ENCODE measurements around the gene DBH. TPM values are rescaled to one million over a fixed set of nuclear protein-coding genes. Genes with fewer than 3 reads are reported as not detected.

DBH gene
- under 1 TPM in 2 of 4 donors, not detected in 2; 0.13 to 0.30 TPM for polyA plus RNA-seq
- long read RNA-seq, donor 1, result 0 reads
- long read RNA-seq, donor 2, result 0 reads
- long read RNA-seq, donor 3, result 0 reads
- long read RNA-seq, donor 4, result 0 reads
- long read RNA-seq, donor 5, result 0 reads
- long read RNA-seq, donor 6, result 0 reads
- long read RNA-seq, donor 7, result 0 reads
- long read RNA-seq, donor 8, result 0 reads
- long read RNA-seq, donor 9, result 0 reads
- long read RNA-seq, donor 10, result 0 reads

- H3K4me1 ChIP-seq (ENCODE audit: control insufficient read depth in 3 of 3, insufficient read depth in 2 of 3, low read depth in 1 of 3, low read length in 2 of 3), result no peaks in the 10 kb centered on the region
- peaks cover 0 to 4% (median 0%) of the 10 kb centered on the region in 3 donors for H3K27me3 ChIP-seq (ENCODE audit: control insufficient read depth in 3 of 3, insufficient read depth in 3 of 3, low read length in 3 of 3)
- DNase-seq (no peak), FAIRE-seq (no peak)
- H3K36me3 ChIP-seq (ENCODE audit: control insufficient read depth in 3 of 3, insufficient read depth in 2 of 3, low read depth in 1 of 3, low read length in 3 of 3), result no peaks in the 10 kb centered on the region
- H3K27ac ChIP-seq (ENCODE audit: low read depth in 1 of 3, low read length in 2 of 3), result no peak within 1 kb of the TSS
- 78 to 85% (median 78%) methylated on average over 24 of the region's 24 CpGs for WGBS, 3 donors
- no peaks in the 10 kb centered on the region for H3K9me3 ChIP-seq (ENCODE audit: control insufficient read depth in 2 of 2, insufficient read depth in 1 of 2, low read depth in 1 of 2, low read length in 1 of 2)
- H3K4me3 ChIP-seq (ENCODE audit: low read depth in 1 of 3, low read length in 3 of 3), result no peak within 1 kb of the TSS
These were observed at the start of gene DBH for GRCh38 chr9:133635533-133636531. Gene DBH (plus strand): TSS chr9:133636363. CDS start chr9:133636372, 9 bp downstream.

- Histone ChIP-seq H3K27ac (ENCODE audit: low read depth in 1 of 3, low read length in 2 of 3) (no peak overlapping the region), H3K4me1 (ENCODE audit: control insufficient read depth in 3 of 3, insufficient read depth in 2 of 3, low read depth in 1 of 3, low read length in 2 of 3) (peaks cover 0 to 23% (median 0%) of the 10 kb centered on the region in 3 donors), H3K9me3 (ENCODE audit: control insufficient read depth in 2 of 2, insufficient read depth in 1 of 2, low read depth in 1 of 2, low read length in 1 of 2) (no peaks in the 10 kb centered on the region), H3K27me3 (ENCODE audit: control insufficient read depth in 3 of 3, insufficient read depth in 3 of 3, low read length in 3 of 3) (peaks cover 0 to 26% (median 6%) of the 10 kb centered on the region in 3 donors), H3K36me3 (ENCODE audit: control insufficient read depth in 3 of 3, insufficient read depth in 2 of 3, low read depth in 1 of 3, low read length in 3 of 3) (no peaks in the 10 kb centered on the region), H3K4me3 (ENCODE audit: low read depth in 1 of 3, low read length in 3 of 3) (no peak overlapping the region)
- FAIRE-seq, result no peak
- 81 to 87% (median 87%) methylated on average over 8 of the region's 8 CpGs for WGBS, 3 donors
- no peak for DNase-seq
These were observed 49.1 kb upstream of the DBH start for GRCh38 chr9:133587051-133587450.

GRCh38 chr9:133587466-133587865 is 48.7 kb upstream of the DBH start:
- Histone ChIP-seq H3K4me3 (ENCODE audit: low read depth in 1 of 3, low read length in 3 of 3) (no peak overlapping the region), H3K27me3 (ENCODE audit: control insufficient read depth in 3 of 3, insufficient read depth in 3 of 3, low read length in 3 of 3) (peaks cover 0 to 26% (median 6%) of the 10 kb centered on the region in 3 donors), H3K9me3 (ENCODE audit: control insufficient read depth in 2 of 2, insufficient read depth in 1 of 2, low read depth in 1 of 2, low read length in 1 of 2) (no peaks in the 10 kb centered on the region), H3K36me3 (ENCODE audit: control insufficient read depth in 3 of 3, insufficient read depth in 2 of 3, low read depth in 1 of 3, low read length in 3 of 3) (no peaks in the 10 kb centered on the region), H3K27ac (ENCODE audit: low read depth in 1 of 3, low read length in 2 of 3) (no peak overlapping the region), H3K4me1 (ENCODE audit: control insufficient read depth in 3 of 3, insufficient read depth in 2 of 3, low read depth in 1 of 3, low read length in 2 of 3) (peaks cover 0 to 23% (median 0%) of the 10 kb centered on the region in 3 donors)
- FAIRE-seq (no peak), DNase-seq (no peak)
- WGBS, 3 donors, result 85 to 88% (median 87%) methylated on average over 6 of the region's 6 CpGs

GRCh38 chr9:133589454-133590227 is 46.5 kb upstream of the DBH start:
- Histone ChIP-seq H3K4me1 (ENCODE audit: control insufficient read depth in 3 of 3, insufficient read depth in 2 of 3, low read depth in 1 of 3, low read length in 2 of 3) (peaks cover 0 to 15% (median 0%) of the 10 kb centered on the region in 3 donors), H3K27me3 (ENCODE audit: control insufficient read depth in 3 of 3, insufficient read depth in 3 of 3, low read length in 3 of 3) (peaks cover 0 to 23% (median 6%) of the 10 kb centered on the region in 3 donors), H3K27ac (ENCODE audit: low read depth in 1 of 3, low read length in 2 of 3) (no peak overlapping the region), H3K4me3 (ENCODE audit: low read depth in 1 of 3, low read length in 3 of 3) (no peak overlapping the region), H3K36me3 (ENCODE audit: control insufficient read depth in 3 of 3, insufficient read depth in 2 of 3, low read depth in 1 of 3, low read length in 3 of 3) (no peaks in the 10 kb centered on the region), H3K9me3 (ENCODE audit: control insufficient read depth in 2 of 2, insufficient read depth in 1 of 2, low read depth in 1 of 2, low read length in 1 of 2) (no peaks in the 10 kb centered on the region)
- no peak for DNase-seq
- FAIRE-seq, result no peak
- WGBS, 3 donors, result 47 to 57% (median 49%) methylated on average over 18 to 19 of the region's 19 CpGs

GRCh38 chr9:133590231-133590855 is 45.8 kb upstream of the DBH start:
- H3K36me3 ChIP-seq (ENCODE audit: control insufficient read depth in 3 of 3, insufficient read depth in 2 of 3, low read depth in 1 of 3, low read length in 3 of 3), result no peaks in the 10 kb centered on the region
- no peak for FAIRE-seq
- H3K4me1 ChIP-seq (ENCODE audit: control insufficient read depth in 3 of 3, insufficient read depth in 2 of 3, low read depth in 1 of 3, low read length in 2 of 3), result peaks cover 0 to 8% (median 0%) of the 10 kb centered on the region in 3 donors
- no peaks in the 10 kb centered on the region for H3K9me3 ChIP-seq (ENCODE audit: control insufficient read depth in 2 of 2, insufficient read depth in 1 of 2, low read depth in 1 of 2, low read length in 1 of 2)
- DNase-seq, result no peak
- WGBS, 3 donors, result 63 to 69% (median 67%) methylated on average over 20 of the region's 20 CpGs
- H3K27me3 ChIP-seq (ENCODE audit: control insufficient read depth in 3 of 3, insufficient read depth in 3 of 3, low read length in 3 of 3), result peaks cover 0 to 17% (median 6%) of the 10 kb centered on the region in 3 donors
- no peak overlapping the region for H3K4me3 ChIP-seq (ENCODE audit: low read depth in 1 of 3, low read length in 3 of 3)
- H3K27ac ChIP-seq (ENCODE audit: low read depth in 1 of 3, low read length in 2 of 3), result no peak overlapping the region

GRCh38 chr9:133591116-133591910 is 44.9 kb upstream of the DBH start:
- H3K27me3 ChIP-seq (ENCODE audit: control insufficient read depth in 3 of 3, insufficient read depth in 3 of 3, low read length in 3 of 3), result peaks cover 0 to 7% (median 0%) of the 10 kb centered on the region in 3 donors
- no peak overlapping the region for H3K27ac ChIP-seq (ENCODE audit: low read depth in 1 of 3, low read length in 2 of 3)
- H3K4me3 ChIP-seq (ENCODE audit: low read depth in 1 of 3, low read length in 3 of 3), result no peak overlapping the region
- no peaks in the 10 kb centered on the region for H3K4me1 ChIP-seq (ENCODE audit: control insufficient read depth in 3 of 3, insufficient read depth in 2 of 3, low read depth in 1 of 3, low read length in 2 of 3)
- no peak for FAIRE-seq
- H3K36me3 ChIP-seq (ENCODE audit: control insufficient read depth in 3 of 3, insufficient read depth in 2 of 3, low read depth in 1 of 3, low read length in 3 of 3), result no peaks in the 10 kb centered on the region
- no peak for DNase-seq
- peaks cover 0 to 7% of the 10 kb centered on the region in 2 donors for H3K9me3 ChIP-seq (ENCODE audit: control insufficient read depth in 2 of 2, insufficient read depth in 1 of 2, low read depth in 1 of 2, low read length in 1 of 2)
- WGBS, 3 donors, result 73 to 88% (median 77%) methylated on average over 17 of the region's 17 CpGs

- 30 to 56% (median 36%) methylated on average over 10 of the region's 10 CpGs for WGBS, 3 donors
- H3K27me3 ChIP-seq (ENCODE audit: control insufficient read depth in 3 of 3, insufficient read depth in 3 of 3, low read length in 3 of 3), result peaks cover 0 to under 1% (median 0%) of the 10 kb centered on the region in 3 donors
- no peak for FAIRE-seq
These were observed 44.2 kb upstream of the DBH start for GRCh38 chr9:133591985-133592384.

More at GRCh38 chr9:133591985-133592384, 44.2 kb upstream of the DBH start:
- Histone ChIP-seq H3K4me3 (ENCODE audit: low read depth in 1 of 3, low read length in 3 of 3) (no peak overlapping the region), H3K27ac (ENCODE audit: low read depth in 1 of 3, low read length in 2 of 3) (no peak overlapping the region), H3K36me3 (ENCODE audit: control insufficient read depth in 3 of 3, insufficient read depth in 2 of 3, low read depth in 1 of 3, low read length in 3 of 3) (no peaks in the 10 kb centered on the region), H3K4me1 (ENCODE audit: control insufficient read depth in 3 of 3, insufficient read depth in 2 of 3, low read depth in 1 of 3, low read length in 2 of 3) (no peaks in the 10 kb centered on the region), H3K9me3 (ENCODE audit: control insufficient read depth in 2 of 2, insufficient read depth in 1 of 2, low read depth in 1 of 2, low read length in 1 of 2) (peaks cover 3 to 12% of the 10 kb centered on the region in 2 donors)
- DNase-seq, result no peak

Data from small intestine (tissue), 16 donors.